ENCODE measurements around the gene MUC5B.

MUC5B gene

DNA sequence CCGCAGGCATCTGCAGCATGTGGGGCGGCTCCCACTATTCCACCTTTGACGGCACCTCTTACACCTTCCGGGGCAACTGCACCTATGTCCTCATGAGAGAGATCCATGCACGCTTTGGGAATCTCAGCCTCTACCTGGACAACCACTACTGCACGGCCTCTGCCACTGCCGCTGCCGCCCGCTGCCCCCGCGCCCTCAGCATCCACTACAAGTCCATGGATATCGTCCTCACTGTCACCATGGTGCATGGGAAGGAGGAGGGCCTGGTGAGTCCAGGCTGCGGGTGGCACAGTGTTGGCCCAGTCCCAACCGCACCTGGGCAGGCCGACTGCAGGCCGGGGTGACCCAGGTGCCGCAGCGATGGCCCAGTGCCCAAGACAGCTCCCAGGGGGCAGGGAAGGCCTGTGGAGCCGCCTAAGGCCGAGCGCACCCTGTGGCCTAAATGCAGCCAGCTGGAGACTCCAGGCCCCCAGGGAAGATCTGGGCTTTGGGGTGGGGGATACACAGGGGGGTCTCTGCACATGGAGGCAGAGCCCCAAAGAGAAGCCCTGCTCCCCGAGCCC is 31.3 kb downstream of the MUC5B start:
- TF ChIP-seq, protein P1, sequence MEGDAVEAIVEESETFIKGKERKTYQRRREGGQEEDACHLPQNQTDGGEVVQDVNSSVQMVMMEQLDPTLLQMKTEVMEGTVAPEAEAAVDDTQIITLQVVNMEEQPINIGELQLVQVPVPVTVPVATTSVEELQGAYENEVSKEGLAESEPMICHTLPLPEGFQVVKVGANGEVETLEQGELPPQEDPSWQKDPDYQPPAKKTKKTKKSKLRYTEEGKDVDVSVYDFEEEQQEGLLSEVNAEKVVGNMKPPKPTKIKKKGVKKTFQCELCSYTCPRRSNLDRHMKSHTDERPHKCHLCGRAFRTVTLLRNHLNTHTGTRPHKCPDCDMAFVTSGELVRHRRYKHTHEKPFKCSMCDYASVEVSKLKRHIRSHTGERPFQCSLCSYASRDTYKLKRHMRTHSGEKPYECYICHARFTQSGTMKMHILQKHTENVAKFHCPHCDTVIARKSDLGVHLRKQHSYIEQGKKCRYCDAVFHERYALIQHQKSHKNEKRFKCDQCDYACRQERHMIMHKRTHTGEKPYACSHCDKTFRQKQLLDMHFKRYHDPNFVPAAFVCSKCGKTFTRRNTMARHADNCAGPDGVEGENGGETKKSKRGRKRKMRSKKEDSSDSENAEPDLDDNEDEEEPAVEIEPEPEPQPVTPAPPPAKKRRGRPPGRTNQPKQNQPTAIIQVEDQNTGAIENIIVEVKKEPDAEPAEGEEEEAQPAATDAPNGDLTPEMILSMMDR (IDR thresholded peaks at IDR 0.05) = no peak
- no peak for TF ChIP-seq ZFX (IDR thresholded peaks at IDR 0.05; ENCODE audit: borderline replicate concordance)
- no peak overlapping the region for H3K27ac ChIP-seq

DNA sequence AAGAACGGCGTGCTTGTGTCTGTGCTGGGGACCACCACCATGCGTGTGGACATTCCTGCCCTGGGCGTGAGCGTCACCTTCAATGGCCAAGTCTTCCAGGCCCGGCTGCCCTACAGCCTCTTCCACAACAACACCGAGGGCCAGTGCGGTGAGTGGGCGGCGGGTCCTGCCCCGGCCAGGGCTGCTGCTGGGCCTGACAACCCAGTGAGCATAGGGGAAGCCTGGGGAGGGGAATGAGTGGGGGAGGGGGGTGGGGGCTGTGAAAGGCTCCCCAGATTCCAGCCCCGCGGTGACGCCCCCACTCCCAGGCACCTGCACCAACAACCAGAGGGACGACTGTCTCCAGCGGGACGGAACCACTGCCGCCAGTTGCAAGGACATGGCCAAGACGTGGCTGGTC is 31.9 kb downstream of the MUC5B start:
- no peak for TF ChIP-seq ZFX (IDR thresholded peaks at IDR 0.05; ENCODE audit: borderline replicate concordance)
- TF ChIP-seq, protein P1 (IDR thresholded peaks at IDR 0.05) = no peak
- H3K27ac ChIP-seq = no peak overlapping the region

DNA sequence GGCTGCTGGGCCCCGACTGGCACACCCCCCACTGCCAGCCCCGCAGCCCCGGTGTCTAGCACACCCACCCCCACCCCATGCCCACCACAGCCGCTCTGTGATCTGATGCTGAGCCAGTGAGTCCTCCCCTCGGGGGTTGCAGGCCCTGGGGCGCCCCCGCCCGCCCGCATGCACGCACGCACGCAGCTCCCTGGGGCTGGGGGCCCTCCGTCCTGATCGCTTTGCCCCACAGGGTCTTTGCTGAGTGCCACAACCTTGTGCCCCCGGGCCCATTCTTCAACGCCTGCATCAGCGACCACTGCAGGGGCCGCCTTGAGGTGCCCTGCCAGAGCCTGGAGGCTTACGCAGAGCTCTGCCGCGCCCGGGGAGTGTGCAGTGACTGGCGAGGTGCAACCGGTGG is 32.3 kb downstream of the MUC5B start:
- TF ChIP-seq, protein P1 (IDR thresholded peaks at IDR 0.05) = no peak
- no peak for TF ChIP-seq ZFX (IDR thresholded peaks at IDR 0.05; ENCODE audit: borderline replicate concordance)

DNA sequence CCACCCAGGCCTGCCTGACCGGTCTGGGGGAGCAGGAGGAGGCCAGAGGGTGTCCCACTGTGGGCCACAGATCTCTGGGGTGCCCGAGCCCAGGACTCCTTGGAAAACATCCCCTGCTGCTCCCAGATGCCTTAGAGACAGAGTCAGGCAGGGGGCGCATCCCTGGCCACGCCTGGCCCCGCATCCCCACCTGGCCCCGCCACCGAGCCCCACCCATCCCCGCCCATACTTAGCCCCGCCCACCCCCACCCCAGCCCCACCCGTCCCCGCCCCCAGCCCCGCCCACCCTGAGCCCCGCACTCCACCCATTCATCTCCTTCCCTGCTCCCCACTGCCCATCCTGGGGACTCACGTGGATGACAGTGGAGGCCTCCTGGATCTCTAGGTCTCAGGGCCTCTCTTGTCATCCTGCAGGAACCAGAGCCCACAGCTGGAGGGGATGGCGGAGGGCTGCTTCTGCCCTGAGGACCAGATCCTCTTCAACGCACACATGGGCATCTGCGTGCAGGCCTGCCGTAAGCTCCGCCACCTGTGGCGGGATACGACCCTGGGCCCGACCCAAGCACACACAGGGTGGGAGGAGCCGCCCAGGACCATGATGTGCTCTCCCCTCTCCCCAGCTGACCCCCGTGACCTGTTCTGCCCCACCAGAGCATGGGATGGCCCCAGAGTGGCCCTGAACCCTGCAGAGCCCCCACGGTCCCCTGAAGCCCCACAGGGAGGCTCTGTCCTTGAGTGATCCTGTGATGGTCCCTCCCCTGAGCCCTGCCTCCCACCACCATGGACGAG is 33.6 kb downstream of the MUC5B start:
- no peak overlapping the region for H3K27ac ChIP-seq
- TF ChIP-seq, protein P1 (IDR thresholded peaks at IDR 0.05) = no peak
- TF ChIP-seq ZFX (IDR thresholded peaks at IDR 0.05; ENCODE audit: borderline replicate concordance) = no peak

More for the DNA sequence above, 32.3 kb downstream of the MUC5B start:
- no peak overlapping the region for H3K27ac ChIP-seq

DNA sequence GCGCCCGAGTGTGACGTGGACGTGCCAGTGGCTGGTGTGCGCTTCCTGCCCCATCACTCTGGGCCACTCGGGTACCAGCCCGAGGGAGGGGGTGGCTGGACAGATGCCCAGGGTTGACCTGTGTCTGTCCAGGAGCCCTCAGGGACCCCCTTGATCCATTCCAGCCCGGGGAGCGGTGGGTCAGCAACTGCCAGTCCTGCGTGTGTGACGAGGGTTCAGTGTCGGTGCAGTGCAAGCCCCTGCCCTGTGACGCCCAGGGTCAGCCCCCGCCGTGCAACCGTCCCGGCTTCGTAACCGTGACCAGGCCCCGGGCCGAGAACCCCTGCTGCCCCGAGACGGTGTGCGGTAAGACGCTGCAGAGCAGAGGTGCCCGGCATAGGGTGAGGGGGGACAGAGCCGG is 34.5 kb downstream of the MUC5B start:
- H3K27ac ChIP-seq = no peak overlapping the region
- no peak for TF ChIP-seq ZFX (IDR thresholded peaks at IDR 0.05; ENCODE audit: borderline replicate concordance)
- TF ChIP-seq, protein P1 (IDR thresholded peaks at IDR 0.05) = no peak

DNA sequence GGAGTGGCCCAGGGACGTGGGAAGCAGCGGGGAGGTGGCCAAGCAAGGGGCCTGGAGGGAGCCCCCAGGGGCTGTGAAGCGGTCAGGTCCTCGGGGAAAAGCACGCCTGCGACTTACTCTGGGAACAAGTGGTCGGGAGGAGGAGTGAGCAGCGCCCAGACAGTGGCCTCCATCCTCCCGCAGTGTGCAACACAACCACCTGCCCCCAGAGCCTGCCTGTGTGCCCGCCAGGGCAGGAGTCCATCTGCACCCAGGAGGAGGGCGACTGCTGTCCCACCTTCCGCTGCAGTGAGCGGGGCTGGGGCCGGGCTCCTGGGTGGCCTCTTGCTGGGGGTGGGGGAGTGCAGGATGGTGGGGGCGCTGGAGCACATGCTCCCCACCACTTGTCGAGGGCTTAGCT is 35.0 kb downstream of the MUC5B start:
- H3K27ac ChIP-seq = no peak overlapping the region
- TF ChIP-seq, protein P1 (IDR thresholded peaks at IDR 0.05) = no peak
- no peak for TF ChIP-seq ZFX (IDR thresholded peaks at IDR 0.05; ENCODE audit: borderline replicate concordance)

DNA sequence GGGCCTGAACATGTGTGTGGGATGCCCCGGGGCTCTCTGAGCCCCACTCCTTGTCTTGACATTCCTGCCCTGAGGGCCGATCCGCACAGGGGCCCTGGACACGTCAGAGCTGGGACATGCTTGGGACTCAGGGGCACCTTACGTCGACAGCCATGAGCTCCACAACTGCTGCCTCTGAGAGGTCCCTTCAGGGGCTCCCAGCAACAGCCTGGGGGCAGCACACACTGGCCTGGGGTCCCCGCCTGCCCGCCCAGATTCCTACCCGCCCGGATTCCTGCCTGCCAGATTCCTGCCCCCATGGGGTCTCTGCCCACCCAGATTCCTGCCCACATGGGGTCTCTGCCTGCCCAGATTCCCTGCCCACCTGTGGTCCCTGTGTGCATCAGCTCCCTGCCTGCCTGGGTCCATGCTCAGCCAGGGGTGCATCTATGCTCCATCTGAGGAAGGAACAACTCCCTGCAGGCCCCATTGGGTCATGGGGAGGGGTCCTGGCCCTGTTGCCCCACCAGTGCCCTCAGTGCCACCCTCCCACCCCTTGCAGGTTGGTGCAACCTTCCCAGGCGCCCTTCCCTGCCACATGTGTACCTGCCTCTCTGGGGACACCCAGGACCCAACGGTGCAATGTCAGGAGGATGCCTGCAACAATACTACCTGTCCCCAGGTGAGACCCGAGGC is 35.7 kb downstream of the MUC5B start:
- TF ChIP-seq, protein P1 (IDR thresholded peaks at IDR 0.05) = no peak
- TF ChIP-seq ZFX (IDR thresholded peaks at IDR 0.05; ENCODE audit: borderline replicate concordance) = no peak
- H3K27ac ChIP-seq = no peak overlapping the region
